Measurements from ENCODE around the gene MAP3K14. TPM values are rescaled to one million over a fixed set of nuclear protein-coding genes. Genes with fewer than 3 reads are reported as not detected.

The MAP3K14 gene
- total and polyA plus RNA-seq, 2 of the 4 experiments (the other 2 are of a cell fraction): 4.1 to 21.7 TPM

DNA sequence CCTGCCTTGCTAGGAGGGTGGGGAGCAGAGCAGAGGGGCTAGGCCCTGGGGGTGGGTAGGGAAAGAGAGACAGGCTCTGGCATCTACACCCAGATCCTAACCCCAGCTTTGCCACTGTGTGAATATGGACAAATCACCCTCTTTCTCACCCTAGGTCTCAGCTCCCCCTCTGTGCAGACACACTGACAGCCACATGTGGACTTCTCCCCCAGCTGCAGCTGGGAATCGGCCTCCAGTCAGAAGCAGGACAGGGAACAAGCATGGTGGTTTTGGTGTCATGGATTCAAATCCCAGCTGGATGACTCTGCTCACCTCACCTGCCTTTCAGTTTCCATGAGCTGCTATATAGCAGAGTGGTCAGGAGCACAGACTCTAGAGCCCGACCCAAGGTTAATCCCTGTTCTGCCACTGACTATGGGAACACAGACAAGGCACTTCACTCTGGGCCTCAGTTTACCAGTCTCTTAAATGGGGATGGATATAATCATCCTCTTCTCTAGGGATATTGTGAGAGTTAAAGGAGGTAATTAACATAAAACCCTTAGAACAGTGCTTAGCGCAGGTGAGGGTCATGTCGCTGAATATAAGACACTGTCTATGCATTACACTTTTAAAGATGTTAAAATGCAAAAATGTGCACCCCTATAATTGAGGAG, 26.2 kb upstream of the MAP3K14 start:
- intact Hi-C loops (cut with micrococcal nuclease): no loop called here
- Histone ChIP-seq H3K23ac (ENCODE audit: low read depth, low read length) (no peak overlapping the region), H3K9me1 (ENCODE audit: insufficient read depth, low read length) (peaks cover 19% of the 10 kb centered on the region), H3K56ac (ENCODE audit: extremely low read depth, insufficient read depth, low read length) (no peak overlapping the region), H3K4me3 (ENCODE audit: insufficient read depth, low read depth, low read length) (no peak overlapping the region), H3K18ac (ENCODE audit: low read depth, low read length) (no peak overlapping the region), H3K4me2 (ENCODE audit: low read depth, low read length) (no peak overlapping the region), H2BK5ac (ENCODE audit: low read depth, low read length, poor library complexity, severe bottlenecking) (no peak overlapping the region), H3K79me1 (ENCODE audit: low read depth in 1 of 2, low read length in 2 of 2) (no peaks in the 10 kb centered on the region), H3K9ac (ENCODE audit: low read depth, low read length) (no peak overlapping the region), H2AFZ (replicated peaks; ENCODE audit: low read length, poor library complexity) (no peak overlapping the region), H3K14ac (replicated peaks; ENCODE audit: low read depth, low read length) (0 out of 2 replicates have a peak overlapping the region, but pooled peaks have one; percentile 14), H4K20me1 (ENCODE audit: insufficient read depth, low read length) (no peaks in the 10 kb centered on the region), H4K8ac (ENCODE audit: low read depth in 2 of 2, low read length in 2 of 2) (peak overlapping the region in 1 of 2 experiments; percentile 93; a peak in 1 of 4 replicates), H3K4ac (ENCODE audit: low read depth, low read length) (peak overlapping the region; percentile 84; the same call in 1 of the 2 replicates), H3K27ac (ENCODE audit: insufficient read depth, low read length) (no peak overlapping the region), H2AK5ac (ENCODE audit: low read depth, low read length) (peak overlapping the region; percentile 27; the same call in 1 of the 2 replicates), H3K9me3 (ENCODE audit: control insufficient read depth, insufficient read depth, low read length) (no peaks in the 10 kb centered on the region), H4K5ac (ENCODE audit: low read depth, low read length) (no peak overlapping the region), H2BK20ac (ENCODE audit: low read depth, low read length) (0 out of 2 replicates have a peak overlapping the region, but pooled peaks have one; percentile 14), H4K91ac (ENCODE audit: insufficient read depth, low read depth, low read length) (no peak overlapping the region), H3K27me3 (ENCODE audit: control insufficient read depth, insufficient read depth, low read length) (no peaks in the 10 kb centered on the region), H2BK120ac (ENCODE audit: low read depth, low read length) (peak overlapping the region; percentile 13; the same call in 1 of the 2 replicates), H3K36me3 (ENCODE audit: control insufficient read depth, insufficient read depth, low read length) (no peaks in the 10 kb centered on the region), H2BK15ac (ENCODE audit: low read depth, low read length) (no peak overlapping the region), H2AK9ac (replicated peaks; ENCODE audit: low read depth, low read length, poor library complexity) (no peak overlapping the region), H3K4me1 (ENCODE audit: control insufficient read depth, insufficient read depth, low read length) (peaks cover 25% of the 10 kb centered on the region)
- DNase-seq (no peak), ATAC-seq (ENCODE audit: low read depth) (no peak)
- no TSS peak for BruUV-seq (replicated peaks)
- in situ Hi-C loops (cut with MboI; ENCODE audit: low sequenced_read_pairs): no loop called here
- ChIA-PET POLR2A (ENCODE audit: unreplicated experiment) (no interaction called here), CTCF (no interaction called here)
- 100% methylated on average over 1 of the region's 4 CpGs; no CpG with 5 or more reads in 1 of the 2 experiments for WGBS, 2 experiments (ENCODE audit: extremely low coverage in 2 of 2, insufficient read length in 1 of 2)
- TF ChIP-seq RAD21 (IDR thresholded peaks at IDR 0.05; ENCODE audit: low read length): no peak
- TF ChIP-seq USF2 (IDR thresholded peaks at IDR 0.05; ENCODE audit: low read depth, low read length): no peak
- TF ChIP-seq, protein P1, sequence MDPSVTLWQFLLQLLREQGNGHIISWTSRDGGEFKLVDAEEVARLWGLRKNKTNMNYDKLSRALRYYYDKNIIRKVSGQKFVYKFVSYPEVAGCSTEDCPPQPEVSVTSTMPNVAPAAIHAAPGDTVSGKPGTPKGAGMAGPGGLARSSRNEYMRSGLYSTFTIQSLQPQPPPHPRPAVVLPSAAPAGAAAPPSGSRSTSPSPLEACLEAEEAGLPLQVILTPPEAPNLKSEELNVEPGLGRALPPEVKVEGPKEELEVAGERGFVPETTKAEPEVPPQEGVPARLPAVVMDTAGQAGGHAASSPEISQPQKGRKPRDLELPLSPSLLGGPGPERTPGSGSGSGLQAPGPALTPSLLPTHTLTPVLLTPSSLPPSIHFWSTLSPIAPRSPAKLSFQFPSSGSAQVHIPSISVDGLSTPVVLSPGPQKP (IDR thresholded peaks at IDR 0.05; ENCODE audit: borderline replicate concordance, low read depth, low read length): no peak
- no peak for TF ChIP-seq FOS (IDR thresholded peaks at IDR 0.05; ENCODE audit: low read depth, low read length)
- no peak for TF ChIP-seq POLR2A (IDR thresholded peaks at IDR 0.05; ENCODE audit: low read depth, low read length)
- dilution Hi-C loops (cut with HindIII; ENCODE audit: low sequenced_read_pairs, unreplicated experiment): no loop called here
